GM11168 (cell line): Measurements from ENCODE around the gene UNKL.

ENCODE experiments used
- in situ Hi-C: fragments of 300-500 bp; cut with MboI; formaldehyde crosslinking; loops from one replicate; pipeline ENCODE4 v1.12.0; 2022; ENCODE audit warnings: low sequenced_read_pairs; ENCODE audit not compliant: unreplicated experiment

Gene UNKL

GRCh38 chr16:1315081-1316032 lies 99.1 kb downstream of the UNKL start:
- in situ Hi-C loops, result no loop called here

DNA sequence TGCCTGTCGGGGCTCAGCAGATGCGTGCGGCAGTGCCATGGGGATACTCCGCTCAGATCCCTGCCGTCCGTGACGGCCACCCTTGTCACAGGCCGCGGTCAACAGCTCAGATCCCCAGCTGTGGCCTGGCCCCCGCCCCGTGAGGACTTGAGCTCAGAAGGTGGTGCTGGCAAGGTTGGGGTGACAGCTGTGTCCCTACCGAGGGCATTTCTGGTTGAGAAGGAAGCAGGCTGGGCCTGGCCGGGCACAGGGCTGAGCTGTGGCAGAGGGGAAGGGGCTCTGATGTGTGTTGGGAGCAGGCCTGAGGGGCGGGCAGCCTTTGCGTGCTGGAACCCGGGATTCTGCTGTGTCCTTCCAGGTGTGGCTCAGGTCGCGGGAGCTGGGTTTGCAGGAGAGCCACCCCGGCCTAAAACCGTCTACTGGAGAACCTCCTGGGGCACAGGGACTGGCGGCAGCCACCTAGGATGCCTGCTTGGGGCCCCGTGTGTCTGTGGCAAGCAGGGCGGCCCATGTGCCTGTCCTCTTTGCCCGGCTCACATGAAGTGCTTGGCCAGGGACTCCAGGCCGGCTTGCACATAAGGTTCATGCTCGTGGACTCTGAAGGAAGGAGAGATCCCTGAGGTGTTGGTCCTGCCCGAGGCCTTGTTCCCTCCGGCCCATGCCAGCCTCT lies 100.0 kb downstream of the UNKL start:
- in situ Hi-C loops, result no loop called here

DNA sequence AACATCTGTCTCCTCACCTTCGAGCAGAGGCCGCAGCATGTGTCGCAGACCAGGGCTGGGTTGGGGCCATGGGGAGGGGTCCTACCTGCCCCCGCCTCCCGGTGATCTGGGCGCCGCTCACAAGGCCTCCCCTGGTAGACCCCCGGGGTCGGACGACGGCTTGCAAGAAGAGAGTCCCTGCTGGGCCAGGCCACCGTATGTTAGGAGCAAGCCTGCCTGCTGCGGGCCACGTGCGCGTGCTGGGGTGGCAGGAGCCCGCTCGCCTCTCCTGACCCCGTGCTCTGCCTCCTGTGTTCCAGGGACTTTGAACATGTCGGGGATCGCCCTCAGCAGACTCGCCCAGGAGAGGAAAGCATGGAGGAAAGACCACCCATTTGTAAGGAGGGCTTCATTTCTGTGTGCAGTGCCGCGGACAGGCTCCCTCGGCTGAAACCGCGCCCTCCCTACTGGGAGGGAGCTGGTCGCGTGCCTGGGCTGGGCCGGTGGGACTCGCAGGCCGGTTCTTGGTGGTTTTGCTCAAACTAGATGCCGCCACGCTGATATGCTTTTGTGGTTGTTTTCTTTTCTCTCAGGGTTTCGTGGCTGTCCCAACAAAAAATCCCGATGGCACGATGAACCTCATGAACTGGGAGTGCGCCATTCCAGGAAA lies 100.7 kb downstream of the UNKL start:
- in situ Hi-C loops, result no loop called here
